CD4-positive, alpha-beta T cell treated with Interleukin-6 at 100 ng/mL for 8 hours (primary cell): Measurements from ENCODE around the gene INCA1.

Source experiments
- DNase-seq: peaks from one replicate; pipeline ENCODE4 v3.0.0-alpha.2; 2020; ENCODE audit warnings: mixed read lengths, low spot score

INCA1 gene

DNA sequence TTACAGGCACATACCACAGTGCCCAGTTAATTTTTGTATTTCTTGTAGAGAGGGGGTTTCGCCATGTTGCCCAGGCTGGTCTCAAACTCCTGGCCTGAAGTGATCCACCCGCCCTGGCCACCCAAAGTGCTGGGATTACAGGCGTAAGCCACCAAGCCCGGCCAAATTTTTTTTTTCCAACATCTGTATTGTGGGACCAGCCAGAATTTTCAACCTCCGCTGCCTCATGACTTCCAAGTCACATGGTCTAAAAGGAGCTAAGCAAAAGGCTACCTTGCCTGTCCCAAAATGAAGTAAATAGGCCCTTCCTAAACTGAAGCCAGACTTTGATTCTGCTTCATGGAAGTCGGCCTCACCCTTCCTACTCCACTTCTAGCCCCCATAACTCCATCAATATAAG lies 25.5 kb downstream of the INCA1 start:
- no peak for DNase-seq

- no peak for DNase-seq
These were observed 27.0 kb downstream of the INCA1 start for GRCh38 chr17:4970273-4970672.

DNA sequence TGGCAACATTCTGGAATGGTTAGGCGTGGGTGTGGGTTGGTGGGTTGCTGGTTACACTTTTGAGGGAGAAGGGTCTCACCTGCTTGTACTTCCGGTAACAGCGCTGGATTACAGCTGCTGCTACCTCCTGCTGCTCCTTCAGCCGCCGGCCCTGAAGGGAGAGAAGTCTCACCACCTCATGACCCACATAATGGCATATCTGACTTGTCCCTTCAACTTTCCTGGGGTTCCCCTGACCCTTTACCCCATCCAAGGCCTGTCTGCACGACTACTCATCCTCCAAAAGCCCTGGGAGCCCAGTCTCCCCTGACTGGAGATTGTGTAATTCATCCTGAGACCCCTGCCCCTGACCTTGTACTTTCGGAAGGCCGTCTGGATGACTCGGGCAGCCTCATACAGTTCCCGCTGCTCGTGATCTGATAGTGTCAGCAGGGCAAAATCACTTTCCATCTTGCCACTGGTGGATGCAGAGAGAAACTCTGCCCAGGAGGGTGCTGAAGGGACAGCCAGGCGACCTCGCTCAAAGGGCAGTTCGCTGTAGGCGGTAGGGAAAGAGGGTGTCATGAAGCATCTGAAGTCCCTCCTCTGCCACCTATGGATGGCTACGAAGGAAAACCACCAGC lies 27.7 kb downstream of the INCA1 start:
- no peak for DNase-seq

- DNase-seq = no peak
These were observed 28.2 kb downstream of the INCA1 start for GRCh38 chr17:4969047-4969550.

GRCh38 chr17:4968486-4969046 lies 28.8 kb downstream of the INCA1 start:
- no peak for DNase-seq

GRCh38 chr17:4967539-4968485 lies 29.5 kb downstream of the INCA1 start, which contains the start of gene SPAG7:
SPAG7 (minus strand) TSS chr17:4967817; CDS start chr17:4967804, 13 bp downstream.
- DNase-seq = peak; percentile 92

GRCh38 chr17:4966844-4967538 lies 30.3 kb downstream of the INCA1 start:
- peak; percentile 99 for DNase-seq

- no peak for DNase-seq
These were observed 31.9 kb downstream of the INCA1 start for GRCh38 chr17:4965311-4965986.

DNA sequence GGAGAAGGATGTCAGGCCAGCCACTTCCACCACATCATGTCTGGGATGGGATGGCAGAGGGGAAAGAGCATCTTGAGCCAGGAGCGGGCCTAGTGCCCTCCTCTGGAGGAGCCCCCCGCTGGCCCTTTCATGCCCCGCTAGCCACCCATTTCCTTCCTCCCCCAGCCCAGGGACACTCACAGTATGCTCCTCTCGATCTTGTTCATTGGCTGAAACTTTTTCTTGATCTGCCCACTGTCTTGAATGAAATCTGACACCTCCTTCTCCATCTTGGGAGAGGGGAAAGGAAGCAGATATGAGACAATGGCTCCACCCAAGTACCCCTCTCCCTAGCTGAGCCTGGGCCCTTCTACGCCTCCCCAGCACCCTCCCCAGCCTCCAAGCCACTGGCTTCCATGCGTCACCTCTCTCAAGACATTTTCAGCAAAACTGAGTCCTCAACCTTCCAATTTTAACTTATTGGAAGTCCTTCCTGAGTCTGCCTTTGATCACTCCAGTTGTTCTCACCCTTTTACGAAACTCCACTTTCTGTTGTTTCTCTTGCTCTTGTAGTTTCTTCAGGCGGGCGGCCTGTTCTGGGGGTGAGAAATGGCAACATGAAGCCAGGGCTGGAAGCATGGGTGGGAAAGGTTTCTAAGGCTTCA lies 36.9 kb downstream of the INCA1 start:
- DNase-seq = no peak

- no peak for DNase-seq
These were observed 37.9 kb downstream of the INCA1 start for GRCh38 chr17:4959261-4959965.

DNA sequence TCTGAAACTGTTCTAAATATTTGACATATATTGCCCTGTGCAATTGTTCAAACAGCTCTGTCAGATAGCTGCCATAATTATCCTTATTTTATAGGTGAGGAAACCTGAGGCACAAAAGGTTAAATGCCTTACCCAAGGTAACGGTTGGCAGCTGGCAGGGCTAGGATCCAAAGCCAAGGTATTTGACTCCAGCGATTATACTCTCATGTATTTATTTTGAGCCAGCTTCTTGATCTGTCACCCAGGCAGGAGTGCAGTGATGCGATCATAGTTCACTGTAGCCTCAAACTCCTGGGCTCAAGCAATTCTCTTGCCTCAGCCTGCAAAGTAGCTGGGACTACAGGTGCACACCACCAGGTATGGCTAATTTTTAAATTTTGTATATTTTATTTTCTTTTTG lies 39.2 kb downstream of the INCA1 start:
- no peak for DNase-seq

GRCh38 chr17:4956493-4957061 lies 40.7 kb downstream of the INCA1 start:
- peak; percentile 35 for DNase-seq

- DNase-seq = no peak
These were observed 42.2 kb downstream of the INCA1 start for GRCh38 chr17:4955091-4955490.

DNA sequence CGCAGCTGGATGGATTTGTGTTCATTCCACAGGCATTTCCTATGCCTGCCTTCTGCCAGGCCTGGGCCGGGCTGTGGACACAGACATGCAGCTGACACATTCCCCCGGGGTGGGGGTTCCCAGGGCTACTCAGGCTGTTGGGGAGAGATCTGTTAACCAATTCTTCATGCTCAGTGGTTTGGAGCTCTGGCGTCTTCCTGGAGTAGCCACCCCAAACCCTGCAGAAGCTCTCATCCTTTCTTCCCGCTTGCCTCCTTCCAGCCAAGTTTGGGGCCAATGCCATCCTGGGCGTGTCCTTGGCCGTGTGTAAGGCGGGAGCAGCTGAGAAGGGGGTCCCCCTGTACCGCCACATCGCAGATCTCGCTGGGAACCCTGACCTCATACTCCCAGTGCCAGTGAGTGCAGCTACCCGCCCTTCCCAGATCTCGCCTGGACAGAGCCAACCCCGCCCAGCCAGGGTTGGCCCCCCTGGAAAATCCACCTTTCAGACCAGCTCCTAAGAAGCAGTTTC lies 43.8 kb downstream of the INCA1 start:
- no peak for DNase-seq

GRCh38 chr17:4951486-4951885 lies 45.8 kb downstream of the INCA1 start:
- DNase-seq = no peak

DNA sequence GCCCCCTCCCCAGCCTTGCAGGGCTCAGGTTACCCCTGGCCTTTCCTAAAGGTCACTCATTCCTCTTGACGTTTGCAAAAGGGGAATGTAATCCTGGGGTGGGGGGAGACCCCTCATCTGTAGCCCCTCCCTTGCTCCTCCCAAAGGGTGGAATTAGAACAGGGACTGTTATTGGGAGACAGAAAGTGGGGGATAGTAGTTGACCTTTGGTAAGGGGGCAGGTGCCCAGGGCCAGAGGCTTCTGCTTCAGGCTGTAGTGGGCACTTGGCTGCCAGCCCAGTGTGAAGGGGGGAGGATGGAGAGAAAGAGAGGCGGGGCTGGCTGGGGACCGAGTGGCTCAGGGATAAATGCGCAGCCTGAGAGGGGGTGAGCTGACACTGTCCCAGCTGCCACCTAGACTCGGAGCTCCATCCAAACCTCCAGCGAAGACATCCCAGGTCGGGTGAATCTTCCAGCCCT lies 46.5 kb downstream of the INCA1 start, which contains the start of gene ENO3:
Gene ENO3, plus strand, starts transcription at position 374 of the 459 bp plus-strand sequence. CDS start 711 bp downstream, outside the sequence.
- no peak for DNase-seq

DNA sequence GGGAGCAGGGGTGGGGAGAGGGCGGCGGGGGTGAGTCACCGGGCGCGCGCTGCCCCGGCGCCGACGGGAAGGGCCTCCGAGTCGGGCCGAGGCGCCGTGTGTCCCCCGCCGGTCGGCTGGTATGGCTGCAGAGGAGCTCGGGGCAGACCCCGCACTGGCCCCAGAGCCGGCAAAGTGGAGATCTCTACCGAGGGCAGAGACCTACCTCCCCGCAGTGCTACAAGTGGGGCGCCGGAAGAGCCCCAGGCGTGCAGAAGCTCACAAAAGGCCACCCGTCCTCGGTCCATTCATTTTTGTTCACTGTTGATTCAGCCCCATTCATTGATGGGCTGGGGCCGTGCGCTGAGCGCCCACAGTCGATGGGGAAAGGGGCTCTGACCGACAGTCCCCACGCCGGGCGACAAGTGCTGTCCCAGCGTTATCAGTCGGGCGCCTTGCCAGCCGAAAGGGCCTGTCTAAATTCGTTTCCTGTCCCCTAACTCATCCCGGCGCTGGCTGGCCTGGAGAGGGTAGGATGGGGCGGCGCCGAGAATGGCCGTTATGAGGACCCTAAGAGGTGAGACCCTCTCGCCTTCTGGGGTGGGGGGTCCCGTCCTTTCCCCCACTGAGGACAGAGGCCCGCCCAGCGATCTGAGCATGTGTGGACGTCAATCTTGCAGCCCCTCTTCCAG lies 47.1 kb downstream of the INCA1 start:
- no peak for DNase-seq

GRCh38 chr17:4949321-4950074 lies 47.8 kb downstream of the INCA1 start:
- peak; percentile 77 for DNase-seq
